Activated CD8-positive, alpha-beta memory T cell treated with anti-CD3 and anti-CD28 coated beads, Interleukin-2, amount 50 U/mL, for 1 hour (primary cell): Measurements from ENCODE around the gene GLDC.
"Not testable (repeated sequence)": the region's sequence is repeated elsewhere in the genome, so short reads cannot be mapped to it uniquely, and the experiment has no call there.

Experiments used
- DNase-seq: peaks from one replicate; pipeline ENCODE4 v3.0.0-alpha.2; 2020; ENCODE audit errors: extremely low read depth

Gene GLDC

GRCh38 chr9:6664204-6664680 lies 18.7 kb upstream of the GLDC start:
- no peak for DNase-seq

- DNase-seq = no peak
These were observed 15.0 kb upstream of the GLDC start for GRCh38 chr9:6660512-6660911.

GRCh38 chr9:6658628-6659353 lies 13.3 kb upstream of the GLDC start:
- DNase-seq = no peak

- no peak for DNase-seq
These were observed 11.2 kb upstream of the GLDC start for GRCh38 chr9:6656614-6657300.

GRCh38 chr9:6655036-6655435 lies 9.5 kb upstream of the GLDC start:
- no peak for DNase-seq

GRCh38 chr9:6646293-6646636 lies 736 bp upstream of the GLDC start:
- no peak for DNase-seq

GRCh38 chr9:6645105-6645354 lies 499 bp downstream of the GLDC start:
- DNase-seq = not testable (repeated sequence)

GRCh38 chr9:6644346-6645104 lies 1.0 kb downstream of the GLDC start:
- DNase-seq = no peak

GRCh38 chr9:6641961-6642360 lies 3.6 kb downstream of the GLDC start:
- DNase-seq = no peak

- no peak for DNase-seq
These were observed 4.0 kb downstream of the GLDC start for GRCh38 chr9:6641561-6641960.

- no peak for DNase-seq
These were observed 4.5 kb downstream of the GLDC start for GRCh38 chr9:6641056-6641455.

GRCh38 chr9:6640268-6641051 lies 5.1 kb downstream of the GLDC start:
- DNase-seq = no peak

- DNase-seq = no peak
These were observed 5.9 kb downstream of the GLDC start for GRCh38 chr9:6639622-6640021.

- DNase-seq = no peak
These were observed 11.1 kb downstream of the GLDC start for GRCh38 chr9:6634444-6634843.

- DNase-seq = no peak
These were observed 12.2 kb downstream of the GLDC start for GRCh38 chr9:6633378-6633777.

GRCh38 chr9:6632516-6633183 lies 12.9 kb downstream of the GLDC start:
- DNase-seq = no peak

- no peak for DNase-seq
These were observed 14.4 kb downstream of the GLDC start for GRCh38 chr9:6631207-6631512.

GRCh38 chr9:6630502-6631206 lies 14.9 kb downstream of the GLDC start:
- DNase-seq = no peak

GRCh38 chr9:6628704-6629103 lies 16.8 kb downstream of the GLDC start:
- no peak for DNase-seq

- DNase-seq = no peak
These were observed 20.2 kb downstream of the GLDC start for GRCh38 chr9:6625363-6625762.

GRCh38 chr9:6622784-6623183 lies 22.7 kb downstream of the GLDC start:
- DNase-seq = not testable (repeated sequence)
